Activated naive CD4-positive, alpha-beta T cell treated with Interleukin-2 at 50 U/mL for 16 hours (primary cell): ENCODE measurements around the gene TRMU.
"Not testable (repeated sequence)": the region's sequence is repeated elsewhere in the genome, so short reads cannot be mapped to it uniquely, and the experiment has no call there.

Experiments used
- DNase-seq: peaks from one replicate; pipeline ENCODE4 v3.0.0-alpha.2; 2020

TRMU gene

GRCh38 chr22:46392137-46392844 is 56.8 kb downstream of the TRMU start:
- DNase-seq = no peak

- no peak for DNase-seq
These were observed 58.4 kb downstream of the TRMU start for GRCh38 chr22:46393873-46394272.

GRCh38 chr22:46394622-46395021 is 59.1 kb downstream of the TRMU start:
- no peak for DNase-seq

- no peak for DNase-seq
These were observed 59.6 kb downstream of the TRMU start for GRCh38 chr22:46395145-46395544.

- not testable (repeated sequence) for DNase-seq
These were observed 61.5 kb downstream of the TRMU start for GRCh38 chr22:46397049-46397448.

- no peak for DNase-seq
These were observed 62.0 kb downstream of the TRMU start for GRCh38 chr22:46397514-46397913.

- DNase-seq = no peak
These were observed 62.4 kb downstream of the TRMU start for GRCh38 chr22:46397951-46398350.

GRCh38 chr22:46399251-46400024 is 63.9 kb downstream of the TRMU start:
- DNase-seq = no peak

GRCh38 chr22:46401370-46401769 is 65.9 kb downstream of the TRMU start:
- DNase-seq = no peak

- DNase-seq = no peak
These were observed 67.0 kb downstream of the TRMU start for GRCh38 chr22:46402505-46402904.

GRCh38 chr22:46403880-46404279 is 68.4 kb downstream of the TRMU start:
- not testable (repeated sequence) for DNase-seq

GRCh38 chr22:46405901-46406300 is 70.4 kb downstream of the TRMU start:
- DNase-seq = no peak

GRCh38 chr22:46406349-46406748 is 70.8 kb downstream of the TRMU start:
- no peak for DNase-seq

- no peak for DNase-seq
These were observed 71.3 kb downstream of the TRMU start for GRCh38 chr22:46406791-46407190.
